Activated CD8-positive, alpha-beta T cell treated with anti-CD3 and anti-CD28 coated beads for 36 hours (primary cell): ENCODE data around the gene ADI1. TPM values are rescaled to one million over a fixed set of nuclear protein-coding genes. Genes with fewer than 3 reads are reported as not detected.

Experiments
- ATAC-seq: fragments of 200-7000 bp; cut with Tn5 transposase; one replicate; pipeline ENCODE4 v1.10.0; 2021; ENCODE audit warnings: mild to moderate bottlenecking, moderate library complexity
- CTCF ChIA-PET: fragments of 350-600 bp; sonication (Branson Sonifier 250); formaldehyde crosslinking; loops from one replicate; lab custom pipeline; 2021; ENCODE audit warnings: antibody characterized with exemption; lab: Charles Lee
- POLR2A ChIA-PET: fragments of 350-600 bp; sonication (Branson Sonifier 250); formaldehyde crosslinking; loops from one replicate; lab custom pipeline; 2021; ENCODE audit warnings: antibody characterized with exemption; lab: Charles Lee
- DNase-seq: peaks from one replicate; pipeline ENCODE4 v3.0.0-alpha.2; 2020
- H3K27ac Mint-ChIP-seq: one replicate; pipeline ENCODE4 v1.8.0; 2021; ENCODE audit warnings: mild to moderate bottlenecking, mixed read lengths
- H3K27me3 Mint-ChIP-seq: one replicate; pipeline ENCODE4 v1.8.0; 2021; ENCODE audit warnings: mixed read lengths
- H3K36me3 Mint-ChIP-seq: one replicate; pipeline ENCODE4 v1.8.0; 2021; ENCODE audit warnings: low read depth, mixed read lengths
- H3K4me1 Mint-ChIP-seq: one replicate; pipeline ENCODE4 v1.8.0; 2021; ENCODE audit warnings: low read depth, mixed read lengths
- H3K4me3 Mint-ChIP-seq: one replicate; pipeline ENCODE4 v1.8.0; 2021; ENCODE audit warnings: mild to moderate bottlenecking, moderate library complexity, mixed read lengths
- H3K9me3 Mint-ChIP-seq: one replicate; pipeline ENCODE4 v1.8.0; 2021; ENCODE audit warnings: mixed read lengths
- intact Hi-C: fragments of 100-400 bp; cut with micrococcal nuclease; formaldehyde crosslinking; loops from one replicate; pipeline ENCODE4 v1.10.0; 2022
- total RNA-seq, 2 experiments: library from RNA; stranded (reverse); gene quantifications; one replicate each; pipeline ENCODE4 v1.2.3, GENCODE V29; 2021
- TF ChIP-seq, protein P1 (sequence below): fragments of 200-600 bp; IDR thresholded peaks from one replicate; pipeline ENCODE4 v1.8.0; 2022; ENCODE audit warnings: antibody characterized with exemption, mild to moderate bottlenecking

Gene ADI1
- total RNA-seq, 2 experiments from 2014 or later, result 15.7 to 18.2 TPM

DNA sequence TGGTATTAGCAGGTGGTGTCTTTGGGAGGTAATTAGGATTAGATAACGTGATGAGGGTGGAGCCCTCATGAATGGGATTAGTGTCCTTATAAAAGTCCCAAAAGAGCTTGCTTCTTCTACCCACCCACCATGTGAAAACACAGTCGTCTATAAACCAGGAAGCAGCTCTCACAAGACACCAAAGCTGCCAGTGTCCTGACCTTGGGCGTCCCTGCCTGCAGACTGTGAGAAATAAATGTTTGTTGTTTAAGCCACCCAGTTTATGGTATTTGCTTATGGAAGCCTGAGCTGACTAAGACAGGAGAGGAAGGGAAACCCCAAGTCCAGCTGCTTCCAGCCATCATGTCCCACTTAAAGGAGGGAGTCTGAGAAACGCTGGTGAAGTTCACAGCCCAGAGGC lies 13.6 kb downstream of the ADI1 start:
- peaks cover 4% of the 10 kb centered on the region for H3K9me3 Mint-ChIP-seq
- ChIA-PET POLR2A (no interaction called here), CTCF (no interaction called here)
- DNase-seq (no peak), ATAC-seq (no peak)
- H3K27ac Mint-ChIP-seq, result no peak overlapping the region
- intact Hi-C loops, result no loop called here
- H3K36me3 Mint-ChIP-seq, result peaks cover 40% of the 10 kb centered on the region
- H3K4me3 Mint-ChIP-seq, result no peak overlapping the region
- no peaks in the 10 kb centered on the region for H3K4me1 Mint-ChIP-seq
- H3K27me3 Mint-ChIP-seq, result no peaks in the 10 kb centered on the region
- TF ChIP-seq, protein P1, sequence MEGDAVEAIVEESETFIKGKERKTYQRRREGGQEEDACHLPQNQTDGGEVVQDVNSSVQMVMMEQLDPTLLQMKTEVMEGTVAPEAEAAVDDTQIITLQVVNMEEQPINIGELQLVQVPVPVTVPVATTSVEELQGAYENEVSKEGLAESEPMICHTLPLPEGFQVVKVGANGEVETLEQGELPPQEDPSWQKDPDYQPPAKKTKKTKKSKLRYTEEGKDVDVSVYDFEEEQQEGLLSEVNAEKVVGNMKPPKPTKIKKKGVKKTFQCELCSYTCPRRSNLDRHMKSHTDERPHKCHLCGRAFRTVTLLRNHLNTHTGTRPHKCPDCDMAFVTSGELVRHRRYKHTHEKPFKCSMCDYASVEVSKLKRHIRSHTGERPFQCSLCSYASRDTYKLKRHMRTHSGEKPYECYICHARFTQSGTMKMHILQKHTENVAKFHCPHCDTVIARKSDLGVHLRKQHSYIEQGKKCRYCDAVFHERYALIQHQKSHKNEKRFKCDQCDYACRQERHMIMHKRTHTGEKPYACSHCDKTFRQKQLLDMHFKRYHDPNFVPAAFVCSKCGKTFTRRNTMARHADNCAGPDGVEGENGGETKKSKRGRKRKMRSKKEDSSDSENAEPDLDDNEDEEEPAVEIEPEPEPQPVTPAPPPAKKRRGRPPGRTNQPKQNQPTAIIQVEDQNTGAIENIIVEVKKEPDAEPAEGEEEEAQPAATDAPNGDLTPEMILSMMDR, result no peak

DNA sequence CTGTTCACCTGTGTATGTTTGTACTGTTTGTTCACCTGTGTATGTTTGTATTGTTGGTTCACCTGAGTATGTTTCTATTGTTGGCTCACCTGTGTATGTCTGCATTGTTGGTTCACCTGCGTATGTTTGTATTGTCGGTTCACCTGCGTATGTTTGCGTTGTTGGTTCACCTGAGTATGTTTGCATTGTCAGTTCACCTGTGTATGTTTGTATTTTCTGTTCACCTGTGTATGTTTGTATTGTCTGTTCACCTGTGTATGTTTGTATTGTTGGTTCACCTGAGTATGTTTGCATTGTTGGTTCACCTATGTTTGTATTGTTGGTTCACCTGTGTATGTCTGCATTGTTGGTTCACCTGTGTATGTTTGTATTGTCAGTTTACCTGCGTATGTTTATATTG lies 14.6 kb downstream of the ADI1 start:
- Mint-ChIP-seq H3K9me3 (peaks cover 4% of the 10 kb centered on the region), H3K36me3 (peaks cover 34% of the 10 kb centered on the region), H3K27ac (no peak overlapping the region), H3K4me3 (no peak overlapping the region), H3K27me3 (no peaks in the 10 kb centered on the region), H3K4me1 (no peaks in the 10 kb centered on the region)
- CTCF ChIA-PET, result no interaction called here
- ATAC-seq (no peak), DNase-seq (no peak)
- TF ChIP-seq, protein P1, result no peak
- intact Hi-C loops, result no loop called here
- POLR2A ChIA-PET, result interaction anchor here (0.7 kb wide), 1 partner anchor 13 kb away, joined by 3 read pairs; no protein-coding TSS in a partner anchor

DNA sequence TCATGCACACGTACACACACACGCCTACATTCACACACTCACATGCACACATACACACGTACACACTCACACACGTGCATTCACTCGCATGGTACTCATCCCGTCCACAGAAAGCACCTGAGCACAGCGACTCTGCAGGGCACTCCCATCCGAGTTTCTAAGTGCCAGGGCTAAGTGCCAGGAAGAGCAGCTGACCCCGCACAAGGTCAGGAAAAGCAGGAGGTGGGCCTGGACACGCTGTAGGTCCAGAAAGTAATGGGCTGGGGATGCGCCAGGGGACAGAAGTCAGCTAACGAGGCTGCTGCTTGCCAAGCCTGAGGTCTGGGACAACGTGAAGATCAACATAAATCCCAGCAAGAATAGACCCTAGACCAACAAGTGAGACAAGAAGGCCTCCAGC lies 15.8 kb downstream of the ADI1 start:
- Mint-ChIP-seq H3K27ac (no peak overlapping the region), H3K36me3 (peaks cover 33% of the 10 kb centered on the region), H3K27me3 (no peaks in the 10 kb centered on the region), H3K9me3 (peaks cover 2% of the 10 kb centered on the region), H3K4me3 (no peak overlapping the region), H3K4me1 (no peaks in the 10 kb centered on the region)
- ChIA-PET CTCF (no interaction called here), POLR2A (no interaction called here)
- ATAC-seq (no peak), DNase-seq (no peak)
- TF ChIP-seq, protein P1, result no peak
- intact Hi-C loops, result no loop called here

DNA sequence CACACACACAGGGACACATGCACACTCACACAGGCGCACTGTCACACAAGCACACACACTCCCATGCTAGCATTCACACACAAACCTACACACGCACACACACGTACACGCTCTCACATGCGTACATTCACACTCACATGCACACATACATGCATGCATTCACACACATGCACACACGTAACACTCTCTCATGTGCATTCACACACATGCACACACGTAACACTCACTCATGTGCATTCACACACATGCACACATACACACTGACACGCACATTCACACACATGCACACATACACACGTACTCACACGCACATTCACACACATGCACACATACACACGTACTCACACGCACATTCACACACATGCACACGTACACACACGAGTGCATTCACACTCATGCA lies 16.3 kb downstream of the ADI1 start:
- ATAC-seq, result no peak
- Mint-ChIP-seq H3K4me1 (no peaks in the 10 kb centered on the region), H3K36me3 (peaks cover 33% of the 10 kb centered on the region), H3K4me3 (no peak overlapping the region), H3K27ac (no peak overlapping the region), H3K9me3 (no peaks in the 10 kb centered on the region), H3K27me3 (no peaks in the 10 kb centered on the region)
- TF ChIP-seq, protein P1, result no peak
- ChIA-PET POLR2A (no interaction called here), CTCF (no interaction called here)
- intact Hi-C loops, result no loop called here
- DNase-seq, result no peak

DNA sequence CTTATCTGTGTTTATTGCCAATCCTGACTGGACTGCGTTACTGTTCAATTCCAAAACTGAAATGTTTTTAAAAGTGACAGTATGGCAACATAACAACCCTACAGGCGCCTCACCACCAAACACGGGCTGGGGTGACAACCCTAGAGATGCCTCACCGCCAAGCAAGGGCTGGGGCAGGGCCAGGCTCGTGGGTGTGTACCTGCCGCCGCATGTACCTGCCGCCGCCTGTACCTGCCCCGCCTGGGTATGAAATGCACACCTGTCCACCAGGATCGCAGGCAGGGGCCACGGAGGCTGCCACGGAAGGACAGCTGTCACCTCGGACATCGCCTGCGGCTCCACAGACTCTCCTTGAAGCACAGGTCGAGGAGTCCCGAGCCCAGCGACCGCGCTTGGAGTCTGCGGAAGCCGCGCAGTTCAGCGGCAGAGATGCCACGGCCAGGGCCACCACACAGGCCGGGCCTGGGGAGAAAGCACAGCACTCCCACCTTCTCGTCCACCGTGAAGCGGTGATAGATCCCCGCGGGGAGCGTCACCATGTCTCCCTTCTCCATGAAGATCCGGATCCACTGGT lies 18.9 kb downstream of the ADI1 start:
- ChIA-PET CTCF (no interaction called here), POLR2A (no interaction called here)
- Mint-ChIP-seq H3K36me3 (peaks cover 28% of the 10 kb centered on the region), H3K4me1 (no peaks in the 10 kb centered on the region), H3K27ac (no peak overlapping the region), H3K4me3 (no peak overlapping the region), H3K9me3 (no peaks in the 10 kb centered on the region), H3K27me3 (no peaks in the 10 kb centered on the region)
- TF ChIP-seq, protein P1, result no peak
- intact Hi-C loops, result no loop called here
- DNase-seq, result no peak
- ATAC-seq, result no peak
